GM12892 (cell line): ENCODE data around the gene BAAT. TPM values are rescaled to one million over a fixed set of nuclear protein-coding genes. Genes with fewer than 3 reads are reported as not detected.
"Not testable (repeated sequence)": the region's sequence is repeated elsewhere in the genome, so short reads cannot be mapped to it uniquely, and the experiment has no call there.

Experiments
- DNase-seq: peaks from one replicate; pipeline ENCODE4 v3.0.0; 2011; ENCODE audit not compliant: insufficient read length
- FAIRE-seq: peaks from 2 replicates; lab custom pipeline; 2011; peaks lifted over from hg19 to GRCh38; lab: Jason Lieb, UNC
- POLR2A ChIP-seq: IDR thresholded peaks from 2 replicates; pipeline ENCODE4 v1.6.1; 2011; ENCODE audit warnings: low read depth, low read length, control low read depth
- POLR2AphosphoS5 ChIP-seq: IDR thresholded peaks from 2 replicates; pipeline ENCODE4 v1.6.1; 2011; ENCODE audit warnings: low read depth, low read length, control low read depth
- TAF1 ChIP-seq: IDR thresholded peaks from 2 replicates; pipeline ENCODE4 v1.6.1; 2011; ENCODE audit warnings: low read depth, mild to moderate bottlenecking, control low read depth, low read length, borderline replicate concordance
- polyA plus RNA-seq: library from polyadenylated mRNA; unstranded; fragments of >200 nt; gene quantifications from one replicate; pipeline ENCODE4 v1.2.1, GENCODE V29; 2012; ENCODE audit warnings: missing spikeins, inconsistent platforms; ENCODE audit not compliant: missing spikeins

BAAT gene
- not detected for polyA plus RNA-seq

DNA sequence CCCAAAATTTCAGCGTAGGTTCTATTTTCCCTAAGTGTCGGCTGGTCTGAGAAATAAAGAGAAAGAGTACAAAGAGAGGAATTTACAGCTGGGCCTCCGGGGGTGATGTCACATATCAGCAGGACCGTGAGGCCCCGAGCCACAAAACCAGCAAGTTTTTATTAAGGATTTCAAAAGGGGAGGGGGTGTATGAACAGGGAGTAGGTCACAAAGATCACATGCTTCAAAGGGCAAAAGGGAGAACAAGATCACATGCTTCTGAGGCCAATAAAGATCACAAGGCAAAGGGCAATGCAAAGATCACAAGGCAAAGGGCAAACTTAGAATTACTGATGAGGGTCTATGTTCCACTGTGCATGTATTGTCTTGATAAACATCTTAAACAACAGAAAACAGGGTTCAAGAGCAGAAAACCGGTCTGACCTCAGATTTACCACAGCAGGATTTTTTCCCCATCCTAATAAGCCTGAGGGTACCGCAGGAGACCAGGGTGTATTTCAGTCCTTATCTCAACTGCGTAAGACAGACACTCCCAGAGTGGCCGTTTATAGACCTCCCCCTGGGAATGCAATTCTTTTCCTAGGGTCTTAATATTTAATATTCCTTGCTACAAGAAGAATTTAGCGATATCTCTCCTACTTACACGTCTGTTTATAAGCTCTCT, at the start of gene BAAT:
Gene BAAT, minus strand, starts transcription at position 134 of the 664 bp plus-strand sequence. CDS start 13,602 bp downstream, outside the sequence.
- not testable (repeated sequence) for DNase-seq, FAIRE-seq

DNA sequence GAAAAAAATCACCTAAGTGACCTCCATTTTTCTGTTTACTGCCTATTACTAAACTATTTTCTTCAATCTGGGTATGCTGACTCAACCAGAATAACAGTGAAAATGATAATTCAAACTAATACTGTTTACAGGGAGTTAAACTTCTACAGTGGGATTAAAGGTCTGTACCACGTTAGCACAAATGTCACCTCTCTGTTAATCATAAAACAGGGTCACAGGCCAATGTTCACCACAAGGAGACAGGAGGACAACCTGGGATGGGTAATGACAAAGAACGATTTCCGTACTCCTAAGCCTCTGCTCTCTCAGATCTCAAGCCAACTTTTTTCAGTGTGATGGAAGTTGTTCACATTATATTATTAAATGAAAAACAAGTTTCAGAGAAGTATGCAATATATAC, 48.4 kb upstream of the BAAT start:
- DNase-seq: no peak
- TF ChIP-seq TAF1 (no peak), POLR2A (no peak), POLR2AphosphoS5 (no peak)
- no peak for FAIRE-seq

DNA sequence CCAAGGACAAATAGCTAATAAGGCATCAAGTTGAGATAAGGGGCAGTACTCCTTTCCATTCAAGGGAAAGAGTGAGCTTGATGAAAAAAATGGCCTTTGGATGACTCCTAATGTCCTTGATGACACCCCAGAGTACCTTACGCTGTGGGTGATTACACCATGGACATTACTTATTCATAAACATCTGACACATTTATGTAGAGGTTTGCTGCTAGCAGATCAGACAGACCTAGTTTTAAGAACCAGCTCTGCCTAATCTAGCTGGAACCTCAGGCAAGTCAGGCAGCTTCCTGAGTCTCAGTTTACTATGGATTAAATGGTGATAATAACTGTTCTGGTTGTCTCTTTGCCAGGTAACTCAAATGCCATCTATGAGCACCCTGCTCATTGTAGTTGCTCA, 47.9 kb upstream of the BAAT start:
- no peak for FAIRE-seq
- no peak for DNase-seq
- TF ChIP-seq POLR2AphosphoS5 (no peak), POLR2A (no peak)

DNA sequence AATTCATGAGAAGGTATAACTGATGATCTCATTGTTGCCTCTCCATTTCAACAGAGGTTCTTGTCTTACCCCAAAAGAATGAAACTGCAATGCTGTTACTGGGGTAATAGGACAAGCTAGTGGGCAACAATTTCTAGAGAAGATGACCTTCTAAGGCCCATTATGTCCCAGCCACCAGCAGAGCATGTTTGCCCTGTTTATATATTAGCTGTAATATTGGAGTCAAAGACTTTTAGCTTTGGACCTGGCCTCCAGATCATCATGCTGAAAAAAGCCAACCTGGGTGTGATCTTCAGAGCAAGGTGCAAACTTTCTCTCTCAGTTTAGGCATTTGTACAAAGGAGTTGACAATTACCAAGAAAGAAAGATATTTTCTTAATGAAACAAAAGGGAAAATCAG, 47.4 kb upstream of the BAAT start:
- no peak for FAIRE-seq

GRCh38 chr9:101429736-101430135, 44.9 kb upstream of the BAAT start:
- TF ChIP-seq POLR2A: no peak
- no peak for TF ChIP-seq POLR2AphosphoS5
- TF ChIP-seq TAF1: no peak
- DNase-seq (no peak), FAIRE-seq (no peak)

More for the DNA sequence above, 47.4 kb upstream of the BAAT start:
- no peak for DNase-seq
- TF ChIP-seq POLR2AphosphoS5: no peak
- TF ChIP-seq TAF1: no peak
- no peak for TF ChIP-seq POLR2A

GRCh38 chr9:101428909-101429308, 44.1 kb upstream of the BAAT start:
- FAIRE-seq (no peak), DNase-seq (no peak)
- no peak for TF ChIP-seq TAF1
- TF ChIP-seq POLR2A: no peak
- no peak for TF ChIP-seq POLR2AphosphoS5

- FAIRE-seq (peak; percentile 77), DNase-seq (no peak)
- TF ChIP-seq TAF1: no peak
- TF ChIP-seq POLR2A: no peak
- TF ChIP-seq POLR2AphosphoS5: no peak
Measured at GRCh38 chr9:101427957-101428655, 43.3 kb upstream of the BAAT start.

GRCh38 chr9:101427358-101427757, 42.6 kb upstream of the BAAT start:
- TF ChIP-seq POLR2AphosphoS5 (no peak), POLR2A (no peak), TAF1 (no peak)
- no peak for DNase-seq
- no peak for FAIRE-seq

- TF ChIP-seq TAF1: no peak
- no peak for DNase-seq
- no peak for FAIRE-seq
Measured at GRCh38 chr9:101421653-101422065, 36.9 kb upstream of the BAAT start.

- FAIRE-seq (no peak), DNase-seq (no peak)
Measured at GRCh38 chr9:101419863-101420262, 35.1 kb upstream of the BAAT start.

GRCh38 chr9:101418518-101419430, 34.0 kb upstream of the BAAT start:
- FAIRE-seq: no peak
- DNase-seq: no peak
- TF ChIP-seq POLR2AphosphoS5: no peak
- TF ChIP-seq TAF1: no peak
- no peak for TF ChIP-seq POLR2A

More at GRCh38 chr9:101419863-101420262, 35.1 kb upstream of the BAAT start:
- TF ChIP-seq POLR2A: no peak
- TF ChIP-seq TAF1: no peak
- TF ChIP-seq POLR2AphosphoS5: no peak

DNA sequence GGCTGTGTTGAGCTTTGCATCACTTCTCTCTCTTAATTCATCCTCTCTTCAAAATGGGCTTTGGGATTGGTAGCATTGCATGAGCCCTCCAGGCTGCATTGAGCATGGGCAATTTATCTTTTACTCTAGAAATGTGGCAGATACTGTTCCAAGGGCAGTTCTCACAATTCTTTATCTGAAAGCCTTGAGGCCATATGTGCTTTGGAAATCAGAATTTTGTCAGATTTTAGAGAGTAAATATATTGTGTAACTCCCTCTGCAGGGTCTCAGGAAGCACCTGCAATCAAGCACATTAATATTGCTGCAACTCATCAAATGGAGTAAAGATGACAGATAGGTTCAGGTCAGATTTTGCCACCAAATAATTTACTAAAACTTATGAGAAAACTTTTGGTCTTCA, 33.2 kb upstream of the BAAT start:
- no peak for TF ChIP-seq POLR2A
- no peak for TF ChIP-seq TAF1
- TF ChIP-seq POLR2AphosphoS5: no peak
- DNase-seq: no peak
- FAIRE-seq: no peak
